K562 (cell line): ENCODE results near the gene SHMT1. TPM values are rescaled to one million over a fixed set of nuclear protein-coding genes. Genes with fewer than 3 reads are reported as not detected.
"Not testable (repeated sequence)": the region's sequence is repeated elsewhere in the genome, so short reads cannot be mapped to it uniquely, and the experiment has no call there.

Experiments
- ATAC-seq: fragments of 200-7000 bp; cut with Tn5 transposase; 3 replicates; pipeline ENCODE4 v1.9.1; 2020; ENCODE audit warnings: moderate library complexity
- BruUV-seq: library from RNA; stranded (reverse); fragments of 400-500 nt; replicated peaks from 2 replicates; lab custom pipeline; 2021; lab: Mats Ljungman, UMichigan
- CTCF ChIA-PET: fragments of 300-600 bp; formaldehyde crosslinking; extraction: SDS; loops from one replicate; lab custom pipeline; 2021; ENCODE audit warnings: low intra/inter-chr PET ratio; lab: Yijun Ruan, JAX
- POLR2A ChIA-PET: fragments of 300-600, 350-650 bp; sonication (Branson Sonifier 250); formaldehyde crosslinking; extraction: SDS; loops from one replicate; lab custom pipeline; 2021; ENCODE audit warnings: antibody characterized with exemption, inconsistent platforms; lab: Yijun Ruan, JAX
- DNase-seq, 4 experiments: peaks; one replicate each; pipeline versions ENCODE4 v3.0.0 to v3.0.0-alpha.2; 2011 to 2018; ENCODE audit warnings: low spot score in 3 of 4, mixed read lengths in 3 of 4; ENCODE audit errors: extremely low read depth in 1 of 4
- FAIRE-seq: peaks from 2 replicates; lab custom pipeline; 2011; peaks lifted over from hg19 to GRCh38; lab: Jason Lieb, UNC
- H2AFZ ChIP-seq: 2 replicates; pipeline ENCODE4 v1.6.0; 2011; ENCODE audit warnings: low read depth, low read length, control low read depth, inconsistent platforms
- H3K27ac ChIP-seq: fragments of 200-600 bp; 3 replicates; pipeline ENCODE4 v1.8.0; 2011; ENCODE audit warnings: low read depth, mild to moderate bottlenecking, control low read depth, inconsistent platforms, low read length, moderate library complexity, mixed read lengths; ENCODE audit errors: extremely low read depth
- H3K27me3 ChIP-seq, 2 experiments: fragments of 300-600 bp in 1 of 2; 2 replicates in 1 of 2; 3 replicates in 1 of 2; pipeline versions ENCODE4 v1.6.0 to v1.8.0; 2011; ENCODE audit warnings: inconsistent platforms in 2 of 2, low read length in 2 of 2, mild to moderate bottlenecking in 1 of 2, mixed read lengths in 1 of 2, moderate library complexity in 1 of 2; ENCODE audit not compliant: control insufficient read depth in 2 of 2, insufficient read depth in 2 of 2
- H3K36me3 ChIP-seq: fragments of 300-600 bp; 3 replicates; pipeline ENCODE4 v1.8.0; 2011; ENCODE audit warnings: mild to moderate bottlenecking, low read length, inconsistent platforms; ENCODE audit not compliant: control insufficient read depth, insufficient read depth
- H3K4me1 ChIP-seq, 2 experiments: fragments of 200-600 bp in 1 of 2; replicated peaks in 1 of 2; 2 replicates in 1 of 2; 3 replicates in 1 of 2; pipeline versions ENCODE4 v1.5.1 to v1.8.0; 2011; ENCODE audit warnings: inconsistent platforms in 2 of 2, low read length in 2 of 2, mild to moderate bottlenecking in 1 of 2, mixed read lengths in 1 of 2, moderate library complexity in 1 of 2; ENCODE audit not compliant: control insufficient read depth in 2 of 2, insufficient read depth in 2 of 2
- H3K4me2 ChIP-seq: 2 replicates; pipeline ENCODE4 v1.6.1; 2011; ENCODE audit warnings: low read length, control low read depth, inconsistent platforms, mixed read lengths; ENCODE audit not compliant: insufficient read depth
- H3K4me3 ChIP-seq: fragments of 200-600 bp; sonication (generic), shearing (Covaris generic); 2 replicates; pipeline ENCODE4 v1.5.1; 2016; ENCODE audit warnings: control low read depth, inconsistent platforms
- H3K79me2 ChIP-seq: fragments of 200-600 bp; 3 replicates; pipeline ENCODE4 v1.8.0; 2011; ENCODE audit warnings: low read length, inconsistent platforms; ENCODE audit not compliant: control insufficient read depth, insufficient read depth
- H3K9ac ChIP-seq, 2 experiments: 2 replicates each; pipeline versions ENCODE4 v1.6.0 to v1.6.1; 2011; ENCODE audit warnings: low read depth in 2 of 2, low read length in 2 of 2, control low read depth in 1 of 2, inconsistent platforms in 1 of 2, mild to moderate bottlenecking in 1 of 2, mixed read lengths in 1 of 2; ENCODE audit not compliant: insufficient read depth in 1 of 2
- H3K9me1 ChIP-seq: one replicate; pipeline ENCODE4 v1.6.0; 2011; ENCODE audit warnings: inconsistent platforms, mild to moderate bottlenecking, low read length, moderate library complexity; ENCODE audit not compliant: control insufficient read depth, insufficient read depth
- H3K9me3 ChIP-seq: replicated peaks from 2 replicates; pipeline ENCODE4 v1.5.1; 2011; ENCODE audit warnings: low read depth, low read length, inconsistent platforms; ENCODE audit not compliant: control insufficient read depth, insufficient read depth
- H4K20me1 ChIP-seq: replicated peaks from 2 replicates; pipeline ENCODE4 v1.6.1; 2011; ENCODE audit warnings: low read length, inconsistent platforms, mixed read lengths; ENCODE audit not compliant: control insufficient read depth, insufficient read depth
- ILK ChIP-seq: fragments of 450-650 bp; IDR thresholded peaks from 2 replicates; pipeline ENCODE4 v1.6.1; 2016; ENCODE audit warnings: missing genetic modification characterization, low read depth, mild to moderate bottlenecking, missing compliant biosample characterization, moderate library complexity, borderline replicate concordance
- POLR2A ChIP-seq: fragments of 450-650 bp; conservative IDR thresholded peaks from 2 replicates; pipeline ENCODE4 v1.6.1; 2016
- TCF7 ChIP-seq: sonication (generic); IDR thresholded peaks from 2 replicates; pipeline ENCODE4 v1.6.1; 2016; ENCODE audit warnings: antibody characterized with exemption, borderline replicate concordance
- XRCC3 ChIP-seq: fragments of 450-650 bp; IDR thresholded peaks from 2 replicates; pipeline ENCODE4 v1.6.1; 2017; ENCODE audit warnings: mild to moderate bottlenecking, moderate library complexity
- ZC3H11A ChIP-seq: IDR thresholded peaks from 2 replicates; pipeline ENCODE4 v1.6.1; 2012; ENCODE audit warnings: low read depth, low read length, improper control_type of control experiment
- WGBS: fragments of 100-300 bp; shearing (Covaris generic); methylation state at CpG from one replicate; pipeline ENCODE4 v1.1.6; 2016; ENCODE audit warnings: low coverage, mixed read lengths; ENCODE audit not compliant: insufficient coverage; ENCODE audit errors: missing lambda C conversion rate; 5-methylcytosine and 5-hydroxymethylcytosine counted together
- in situ Hi-C: fragments of 300-500 bp; cut with MboI; formaldehyde crosslinking; loops from 4 replicates; pipeline ENCODE4 v1.15.0; 2018; ENCODE audit warnings: inconsistent platforms, mixed read lengths
- intact Hi-C: fragments of 100-400 bp; cut with micrococcal nuclease; formaldehyde crosslinking; loops from 2 replicates; pipeline ENCODE4 v1.14.2; 2022
- polyA plus RNA-seq, 8 experiments: library from polyadenylated mRNA; depleted of rRNA in 4 of 8; stranded (reverse) in 5 of 8; unstranded in 3 of 8; fragments of >200 nt; fragmentation: Nextera tagmentation in 2 of 8; fragmentation: Illumina TruSeq in 1 of 8; extraction: Ambion mirVana in 2 of 8; extraction: Trizol in 1 of 8; gene quantifications; 2 replicates each; pipeline versions ENCODE4 v1.2.1 to v1.2.3, GENCODE V29; 2011 to 2014; ENCODE audit warnings: inconsistent platforms in 1 of 8, missing spikeins in 1 of 8
- total RNA-seq, 7 experiments: library from RNA; depleted of rRNA in 6 of 7; stranded (reverse); fragments of >200 nt in 6 of 7; fragmentation: Illumina TruSeq in 2 of 7; extraction: Trizol in 2 of 7; gene quantifications; 2 replicates each; pipeline versions ENCODE4 v1.2.1 to v1.2.3, GENCODE V29; 2011 to 2021; ENCODE audit warnings: low replicate concordance in 1 of 7

The SHMT1 gene
- total and polyA plus RNA-seq, 9 of the 15 experiments (the other 6 are each of a cell fraction or from before 2014, with no cell fraction given), result 3.3 to 31.2 (median 23.3) TPM

- TF ChIP-seq ILK (tag), result no peak
- no peak for TF ChIP-seq ZC3H11A
- TF ChIP-seq POLR2A, result no peak
- no peak for TF ChIP-seq XRCC3
- no peak for TF ChIP-seq TCF7
These were observed 23.4 kb downstream of the SHMT1 start (continued) for GRCh38 chr17:18339933-18340332.

DNA sequence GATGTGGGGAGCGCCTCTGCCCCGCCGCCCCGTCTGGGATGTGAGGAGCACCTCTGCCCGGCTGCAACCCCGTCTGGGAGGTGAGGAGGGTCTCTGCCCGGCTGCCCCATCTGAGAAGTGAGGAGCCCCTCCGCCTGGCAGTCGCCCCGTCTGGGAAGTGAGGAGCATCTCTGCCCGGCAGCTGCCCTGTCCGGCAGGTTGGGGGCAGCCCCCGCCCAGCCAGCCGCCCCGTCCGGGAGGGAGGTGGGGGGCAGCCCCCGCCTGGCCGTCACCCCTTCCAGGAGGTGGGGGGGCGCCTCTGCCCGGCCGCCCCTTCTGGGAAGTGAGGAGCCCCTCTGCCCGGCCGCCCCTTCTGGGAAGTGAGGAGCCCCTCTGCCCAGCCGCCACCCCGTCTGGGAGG, 25.2 kb downstream of the SHMT1 start:
- H4K20me1 ChIP-seq, H3K4me2 ChIP-seq, H3K4me3 ChIP-seq, H2AFZ ChIP-seq, H3K9ac ChIP-seq, DNase-seq, FAIRE-seq, H3K4me1 ChIP-seq, in situ Hi-C loops, ATAC-seq, H3K9me3 ChIP-seq, intact Hi-C loops, POLR2A ChIA-PET, CTCF ChIA-PET, H3K9me1 ChIP-seq, H3K27ac ChIP-seq, H3K27me3 ChIP-seq, BruUV-seq, H3K79me2 ChIP-seq: not testable (repeated sequence)
- no CpG with 5 or more reads among the region's 25 CpGs for WGBS
- peaks cover 51% of the 10 kb centered on the region; the same call in 2 of the 3 replicates for H3K36me3 ChIP-seq
